GM18861 (cell line): ENCODE results near the gene NUMB.
"Not testable (repeated sequence)": the region's sequence is repeated elsewhere in the genome, so short reads cannot be mapped to it uniquely, and the experiment has no call there.

Experiments
- ATAC-seq: cut with Tn5 transposase; IDR thresholded peaks from one replicate; pipeline ENCODE4 v1.9.1; 2021; ENCODE audit not compliant: unreplicated experiment

Gene NUMB

DNA sequence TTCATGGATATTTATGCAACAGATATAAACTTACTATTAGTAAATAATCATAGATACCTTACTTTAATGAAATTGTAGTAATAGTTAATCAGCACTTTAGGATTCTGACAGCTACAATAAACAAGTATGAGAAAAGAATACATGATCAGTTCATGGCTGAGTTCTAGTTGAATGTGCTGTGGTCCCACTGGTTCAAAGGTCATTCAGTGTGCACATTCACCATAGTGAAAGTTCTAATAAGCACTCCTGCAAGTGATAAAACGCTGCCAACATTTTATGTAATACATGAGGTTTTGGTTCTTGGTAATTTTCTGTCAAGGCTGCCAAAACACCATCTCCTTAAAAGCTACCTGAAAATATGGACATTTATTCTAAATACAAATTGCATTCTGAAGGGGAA is 92.6 kb downstream of the NUMB start:
- ATAC-seq, result no peak

GRCh38 chr14:73364559-73364958 is 93.8 kb downstream of the NUMB start:
- no peak for ATAC-seq

DNA sequence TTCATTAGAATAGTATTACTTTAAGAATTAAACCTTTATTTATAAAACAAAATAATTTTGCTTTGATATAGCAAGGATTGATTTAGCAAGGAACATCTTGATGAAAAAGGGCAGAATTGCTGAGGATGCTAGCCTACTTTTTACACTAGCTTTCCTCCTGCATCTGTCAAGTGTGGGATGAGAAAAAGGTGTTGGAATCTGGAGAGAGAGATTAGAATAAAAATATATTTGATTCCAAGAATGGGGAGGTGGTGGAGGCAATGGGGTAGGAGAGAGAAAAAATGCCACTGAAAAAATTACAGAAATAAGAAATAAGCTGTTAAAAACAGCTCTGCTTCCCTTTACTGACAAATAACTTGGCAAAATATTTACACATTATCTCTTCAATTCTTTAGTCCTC is 98.9 kb downstream of the NUMB start:
- no peak for ATAC-seq

DNA sequence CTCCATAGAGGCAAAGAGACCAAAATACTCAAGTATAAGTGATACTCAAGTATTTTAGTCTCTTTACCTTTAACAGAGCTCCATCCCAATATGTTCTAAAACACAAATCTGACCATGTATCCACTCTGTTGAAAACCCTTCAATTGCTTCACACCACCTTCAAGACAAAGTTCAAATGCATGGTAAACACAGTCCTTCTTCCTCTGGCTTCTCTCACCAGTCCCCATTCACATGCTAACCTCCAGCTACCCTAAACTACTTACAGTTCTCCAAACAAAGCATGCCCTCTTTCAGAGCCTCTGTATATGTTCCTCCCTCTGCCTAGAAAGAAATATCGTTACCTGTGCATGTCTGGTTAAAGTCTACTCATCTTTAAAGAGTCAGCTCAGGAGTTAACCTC is 100.2 kb downstream of the NUMB start:
- ATAC-seq, result no peak

- ATAC-seq, result not testable (repeated sequence)
Measured at GRCh38 chr14:73349091-73349490, 109.3 kb downstream of the NUMB start.

DNA sequence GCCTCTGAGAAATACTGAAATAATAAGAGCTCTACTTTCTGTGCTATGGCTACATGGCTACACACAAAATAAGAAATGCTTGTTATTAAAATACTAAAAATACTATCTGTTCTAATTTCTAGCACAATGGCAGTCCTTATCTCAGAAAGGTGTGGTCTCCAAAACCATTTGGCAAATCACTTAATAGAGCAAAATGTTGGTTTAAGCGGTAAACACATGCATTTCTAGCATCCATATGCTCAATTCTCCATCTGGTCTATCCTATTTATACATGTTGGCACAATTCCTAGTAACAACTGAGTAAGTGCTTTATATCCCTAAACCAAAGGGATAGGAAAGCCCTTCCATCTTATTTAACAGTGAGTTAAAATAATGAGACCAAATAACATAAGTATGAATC is 114.0 kb downstream of the NUMB start:
- no peak for ATAC-seq

DNA sequence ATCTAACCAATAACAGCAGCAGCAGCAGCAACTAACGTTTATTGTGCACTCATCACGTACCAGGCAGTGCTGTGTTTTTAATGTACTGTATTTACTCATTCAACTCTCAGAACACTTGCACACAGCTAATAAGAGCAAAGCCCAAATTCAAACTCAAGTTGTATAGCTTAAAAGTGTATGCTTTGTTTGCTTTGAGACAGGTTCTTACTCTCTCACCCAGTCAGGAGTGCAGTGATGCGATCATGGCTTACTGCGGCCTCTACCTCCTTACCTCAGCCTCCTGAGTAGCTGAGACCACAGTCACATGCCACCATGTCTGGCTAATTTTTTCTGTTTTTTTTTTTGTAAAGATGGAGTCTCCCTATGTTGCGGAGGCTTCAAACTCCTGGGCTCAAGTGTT is 115.7 kb downstream of the NUMB start:
- no peak for ATAC-seq

DNA sequence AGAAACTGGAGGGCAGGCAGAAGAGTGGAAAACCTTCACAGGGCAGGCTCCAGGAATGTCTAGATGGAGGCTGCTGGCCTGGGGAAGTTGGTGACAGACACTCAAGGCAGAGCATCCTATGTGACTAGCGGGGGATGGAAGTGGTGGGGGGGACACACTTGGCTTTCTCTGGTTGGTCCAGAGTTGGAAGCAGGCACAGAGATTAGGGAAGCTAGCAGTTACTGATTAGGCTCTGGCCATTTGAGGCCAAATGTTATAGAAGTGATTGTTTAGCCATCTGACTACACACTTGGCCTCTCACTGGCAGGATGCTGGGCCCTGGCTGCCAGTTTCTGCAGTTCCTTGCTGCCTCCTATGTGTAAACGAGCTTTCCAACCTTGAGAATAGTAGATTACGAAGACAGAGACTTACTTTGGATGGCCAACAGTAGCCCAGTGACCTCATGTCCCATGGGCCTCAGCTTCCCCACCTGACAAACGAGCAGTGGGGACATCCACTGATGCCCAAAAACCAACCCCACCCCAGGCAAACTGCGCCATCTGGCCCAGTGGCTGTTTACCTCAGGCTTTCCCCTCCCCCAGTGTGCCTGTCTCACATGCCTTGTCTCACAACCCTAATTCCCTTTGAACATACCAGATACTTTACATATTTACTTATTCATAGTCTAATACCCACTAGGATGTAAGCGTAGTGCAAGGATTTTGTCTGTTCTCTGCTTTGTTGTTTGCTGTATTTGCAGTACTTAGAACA is 118.3 kb downstream of the NUMB start:
- ATAC-seq, result no peak

- ATAC-seq, result no peak
Measured at GRCh38 chr14:73339206-73339605, 119.1 kb downstream of the NUMB start.

- no peak for ATAC-seq
Measured at GRCh38 chr14:73338551-73338950, 119.8 kb downstream of the NUMB start.

GRCh38 chr14:73333031-73333430 is 125.3 kb downstream of the NUMB start:
- ATAC-seq, result no peak

DNA sequence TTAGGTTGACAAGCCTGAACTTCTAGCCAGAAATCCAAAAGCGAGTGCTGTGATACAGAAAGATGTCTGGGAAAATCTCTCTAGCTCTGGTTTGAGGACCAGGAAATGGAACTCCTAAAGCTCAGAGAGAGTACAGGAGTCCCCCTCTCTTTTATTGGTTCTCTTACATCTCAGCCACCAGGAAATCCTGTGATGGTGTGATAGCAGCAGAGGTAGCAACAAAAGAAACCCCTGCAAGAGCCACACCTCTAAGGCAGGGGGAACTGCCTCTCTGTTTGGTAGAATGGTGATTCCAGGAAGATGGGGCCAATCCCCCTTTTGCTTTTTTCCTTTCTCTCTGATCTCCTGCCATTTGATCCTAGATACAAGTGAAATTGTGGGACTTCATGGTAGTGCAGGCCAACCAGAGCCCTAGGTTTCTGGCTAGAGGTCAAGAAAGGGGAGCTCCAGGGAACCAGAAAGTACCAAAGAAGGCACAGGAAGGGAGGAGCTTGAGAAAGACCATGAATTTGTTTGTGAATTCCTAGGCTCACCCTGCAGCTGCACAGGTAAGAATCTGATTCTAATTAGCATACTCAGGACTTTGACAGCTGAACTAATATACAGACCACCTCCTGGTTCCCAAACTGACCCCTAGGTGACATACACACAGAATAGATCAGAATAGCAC is 132.6 kb downstream of the NUMB start:
- ATAC-seq, result no peak

DNA sequence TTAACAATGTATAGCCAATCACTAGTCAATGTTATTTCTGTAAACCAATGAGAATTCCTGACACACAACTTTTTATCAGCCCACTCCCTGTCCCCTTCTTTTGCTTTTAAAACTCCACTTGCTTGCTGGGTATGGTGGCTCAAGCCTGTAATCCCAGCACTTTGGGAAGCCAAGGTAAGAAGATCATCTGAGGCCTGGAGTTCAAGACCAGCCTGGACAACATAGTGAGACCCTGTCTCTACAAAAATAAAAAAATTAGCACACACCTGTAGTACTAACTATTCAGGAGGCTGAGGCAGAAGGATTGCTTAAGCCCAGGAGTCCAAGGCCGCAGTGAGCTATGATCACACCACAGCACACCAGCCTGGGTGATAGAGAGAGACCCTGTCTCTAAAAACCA is 133.3 kb downstream of the NUMB start:
- ATAC-seq, result no peak

DNA sequence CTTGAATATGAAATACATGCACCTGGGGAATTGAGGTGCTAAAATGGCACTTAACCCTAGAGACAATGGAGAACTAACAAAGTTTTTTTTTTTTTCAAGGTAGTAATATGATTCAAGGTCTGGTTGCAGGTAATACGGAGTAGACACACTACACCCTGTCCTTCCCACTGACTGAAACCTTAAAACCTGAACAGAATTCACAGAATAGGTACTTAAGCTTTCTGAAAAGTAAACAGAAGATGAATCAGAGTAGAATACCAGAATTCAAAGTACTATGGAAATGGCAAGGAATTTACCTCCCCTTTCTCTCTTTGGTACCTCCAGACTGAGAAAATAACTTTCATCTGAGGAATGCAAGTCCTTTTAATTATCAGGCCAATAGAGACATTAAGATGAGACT is 133.8 kb downstream of the NUMB start:
- no peak for ATAC-seq

- ATAC-seq, result no peak
Measured at GRCh38 chr14:73323896-73324399, 134.4 kb downstream of the NUMB start.

DNA sequence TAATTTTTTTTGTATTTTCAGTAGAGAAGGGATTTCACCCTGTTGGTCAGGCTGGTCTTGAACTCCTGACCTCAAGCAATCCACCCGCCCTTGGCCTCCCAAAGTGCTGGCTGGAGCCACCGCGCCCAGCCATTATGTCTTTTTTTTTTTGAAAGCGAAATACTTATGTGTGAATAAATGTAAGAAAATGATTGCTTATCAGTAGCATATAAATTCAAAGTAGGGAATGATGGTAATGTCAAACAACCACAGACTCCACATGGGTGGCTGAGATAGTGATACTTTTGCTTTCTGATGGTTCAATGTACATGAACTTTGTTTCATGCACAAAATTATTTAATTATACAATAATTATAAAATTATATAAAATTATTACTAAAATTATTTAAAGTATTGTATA is 145.2 kb downstream of the NUMB start:
- no peak for ATAC-seq

DNA sequence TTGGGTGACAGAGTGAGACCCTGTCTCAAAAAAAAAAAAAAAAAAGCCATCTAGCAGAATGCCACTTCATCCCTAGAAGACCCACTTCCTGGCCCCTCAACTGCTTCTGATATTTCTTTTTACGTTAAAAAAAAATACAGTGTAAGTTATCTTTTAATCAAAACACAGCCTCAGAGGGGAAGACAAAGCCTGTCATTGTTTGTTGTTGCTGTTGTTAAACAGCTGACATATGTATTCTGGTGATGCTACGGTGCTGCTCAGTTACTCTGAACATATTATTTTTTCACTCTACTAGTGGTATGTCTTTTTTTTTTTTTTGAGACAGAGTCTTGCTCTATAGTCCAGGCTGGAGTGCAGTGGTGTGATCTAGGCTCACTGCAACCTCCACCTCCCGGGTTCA is 145.7 kb downstream of the NUMB start:
- ATAC-seq, result no peak

- ATAC-seq, result no peak
Measured at GRCh38 chr14:73311708-73312030, 146.7 kb downstream of the NUMB start.

DNA sequence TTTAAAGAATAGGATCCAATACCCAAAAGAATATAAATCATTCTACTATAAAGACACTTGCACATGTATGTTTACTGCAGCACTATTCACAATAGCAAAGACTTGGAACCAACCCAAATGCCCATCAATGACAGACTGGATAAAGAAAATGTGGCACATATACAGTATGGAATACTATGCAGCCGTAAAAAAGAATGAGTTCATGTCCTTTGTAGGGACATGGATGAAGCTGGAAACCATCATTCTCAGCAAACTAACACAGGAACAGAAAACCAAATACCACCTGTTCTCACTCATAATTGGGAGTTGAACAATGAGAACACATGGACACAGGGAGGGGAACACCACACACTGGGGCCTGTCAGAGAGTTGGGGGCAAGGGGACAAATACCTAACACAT is 149.1 kb downstream of the NUMB start:
- not testable (repeated sequence) for ATAC-seq

- ATAC-seq, result no peak
Measured at GRCh38 chr14:73307261-73307660, 151.1 kb downstream of the NUMB start.

DNA sequence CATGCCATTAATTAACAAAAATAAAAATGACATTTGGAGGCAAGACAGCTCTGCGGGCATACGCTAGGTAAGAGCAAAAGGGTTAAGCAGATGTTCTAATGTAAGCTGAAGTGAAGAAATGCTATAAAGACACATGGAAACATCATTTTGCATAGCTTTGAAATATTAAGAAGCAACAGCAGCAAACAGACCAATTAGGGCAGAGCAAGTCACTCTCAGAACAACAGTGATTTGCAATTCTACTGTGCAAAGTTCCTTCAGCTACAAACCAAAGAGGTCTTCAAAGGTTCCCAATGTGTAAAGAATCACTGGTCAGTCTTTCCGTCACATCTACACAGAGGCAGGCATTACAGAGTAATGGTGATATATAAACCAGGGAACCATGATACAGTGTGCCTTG is 152.8 kb downstream of the NUMB start:
- ATAC-seq, result no peak

GRCh38 chr14:73295198-73295796 is 163.0 kb downstream of the NUMB start:
- no peak for ATAC-seq
